ENCODE results near the gene MSH5. TPM values are rescaled to one million over a fixed set of nuclear protein-coding genes. Genes with fewer than 3 reads are reported as not detected.

Gene MSH5
- total and polyA plus RNA-seq, 9 of the 15 experiments (the other 6 are each of a cell fraction or from before 2014, with no cell fraction given): 12.5 to 104 (median 46.6) TPM

DNA sequence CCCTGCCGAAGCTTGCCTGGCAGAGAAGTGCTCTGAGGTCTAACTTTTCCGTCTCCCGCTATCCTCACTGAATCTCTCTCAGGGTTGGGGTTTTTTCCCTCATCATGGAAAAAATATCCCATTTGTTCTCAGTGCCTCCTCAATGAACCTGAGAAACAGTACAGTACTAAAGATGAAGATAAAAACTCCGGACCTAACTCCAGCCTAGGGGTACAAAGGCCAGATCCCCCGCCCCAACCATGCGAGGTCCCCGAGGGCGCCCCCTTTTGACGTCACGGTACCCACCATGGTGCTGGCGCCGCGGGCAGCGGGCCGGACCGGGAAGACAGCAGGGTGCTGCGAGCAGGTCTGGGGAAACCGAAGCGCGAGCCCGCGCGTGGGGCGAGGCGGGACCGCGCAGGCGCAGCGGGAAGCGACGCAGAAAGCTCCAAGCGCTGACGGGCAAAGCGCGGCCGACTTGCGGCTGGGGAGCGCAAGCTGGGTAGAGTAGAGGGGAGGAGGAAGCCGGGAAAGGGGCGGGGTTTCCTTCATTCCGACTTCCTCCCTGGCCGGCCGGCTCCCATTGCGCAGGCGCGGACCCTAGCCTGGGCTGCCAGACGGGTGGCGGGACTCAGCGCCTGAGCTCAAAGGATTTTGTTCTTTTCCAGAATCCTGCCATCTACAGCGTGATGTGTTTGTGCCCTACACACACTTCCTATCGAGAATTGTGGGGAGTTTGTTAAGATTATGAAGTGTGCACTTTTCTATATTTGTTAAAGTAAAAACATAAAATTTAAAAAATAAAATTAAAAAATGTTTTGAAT is 66.9 kb downstream of the MSH5 start, which contains the start of gene LSM2 (continued):
- TF ChIP-seq, protein P1, sequence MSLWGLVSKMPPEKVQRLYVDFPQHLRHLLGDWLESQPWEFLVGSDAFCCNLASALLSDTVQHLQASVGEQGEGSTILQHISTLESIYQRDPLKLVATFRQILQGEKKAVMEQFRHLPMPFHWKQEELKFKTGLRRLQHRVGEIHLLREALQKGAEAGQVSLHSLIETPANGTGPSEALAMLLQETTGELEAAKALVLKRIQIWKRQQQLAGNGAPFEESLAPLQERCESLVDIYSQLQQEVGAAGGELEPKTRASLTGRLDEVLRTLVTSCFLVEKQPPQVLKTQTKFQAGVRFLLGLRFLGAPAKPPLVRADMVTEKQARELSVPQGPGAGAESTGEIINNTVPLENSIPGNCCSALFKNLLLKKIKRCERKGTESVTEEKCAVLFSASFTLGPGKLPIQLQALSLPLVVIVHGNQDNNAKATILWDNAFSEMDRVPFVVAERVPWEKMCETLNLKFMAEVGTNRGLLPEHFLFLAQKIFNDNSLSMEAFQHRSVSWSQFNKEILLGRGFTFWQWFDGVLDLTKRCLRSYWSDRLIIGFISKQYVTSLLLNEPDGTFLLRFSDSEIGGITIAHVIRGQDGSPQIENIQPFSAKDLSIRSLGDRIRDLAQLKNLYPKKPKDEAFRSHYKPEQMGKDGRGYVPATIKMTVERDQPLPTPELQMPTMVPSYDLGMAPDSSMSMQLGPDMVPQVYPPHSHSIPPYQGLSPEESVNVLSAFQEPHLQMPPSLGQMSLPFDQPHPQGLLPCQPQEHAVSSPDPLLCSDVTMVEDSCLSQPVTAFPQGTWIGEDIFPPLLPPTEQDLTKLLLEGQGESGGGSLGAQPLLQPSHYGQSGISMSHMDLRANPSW (CRISPR knock-in tag; IDR thresholded peaks at IDR 0.05): peak; percentile 99
- TF ChIP-seq RUNX1 (IDR thresholded peaks at IDR 0.05; ENCODE audit: low read depth) (no peak), NBN (IDR thresholded peaks at IDR 0.05; ENCODE audit: low read depth) (peak; percentile 81), BHLHE40 (IDR thresholded peaks at IDR 0.05; ENCODE audit: low read length) (no peak; the same call in 1 of the 2 replicates), DPF2 (IDR thresholded peaks at IDR 0.05) (peak; percentile 45), SMAD2 (IDR thresholded peaks at IDR 0.05; ENCODE audit: low read depth, low read length) (no peak), GABPB2 (CRISPR knock-in tag; conservative IDR thresholded peaks at IDR 0.05) (peak; percentile 80; the same call in 1 of the 2 replicates), JUN (IDR thresholded peaks at IDR 0.05; ENCODE audit: borderline replicate concordance, low read depth, low read length) (peak; percentile 50; the same call in 1 of the 2 replicates), JUN (CRISPR knock-in tag; IDR thresholded peaks at IDR 0.05; ENCODE audit: borderline replicate concordance) (no peak; the same call in 1 of the 2 replicates), ZNF212 (CRISPR knock-in tag; IDR thresholded peaks at IDR 0.05) (no peak), ASH1L (IDR thresholded peaks at IDR 0.05; ENCODE audit: borderline replicate concordance, low read depth, partially characterized antibody) (no peak), ZNF175 (CRISPR knock-in tag; IDR thresholded peaks at IDR 0.05; ENCODE audit: low read depth) (peak; percentile 17; the same call in 1 of the 2 replicates), ZNF75A (CRISPR knock-in tag; IDR thresholded peaks at IDR 0.05) (0 out of 2 replicates have a peak, but pooled peaks have one; percentile 10), SP1 (CRISPR knock-in tag; IDR thresholded peaks at IDR 0.05) (peak; percentile 96), TCF7L2 (IDR thresholded peaks at IDR 0.05; ENCODE audit: low read depth, low read length) (no peak; the same call in 1 of the 2 replicates), ZNF253 (CRISPR knock-in tag; conservative IDR thresholded peaks at IDR 0.05) (no peak), CEBPB (tag; IDR thresholded peaks at IDR 0.05) (no peak), ETV5 (CRISPR knock-in tag; IDR thresholded peaks at IDR 0.05; ENCODE audit: low read depth) (peak; percentile 79)
- TF ChIP-seq, protein P2, sequence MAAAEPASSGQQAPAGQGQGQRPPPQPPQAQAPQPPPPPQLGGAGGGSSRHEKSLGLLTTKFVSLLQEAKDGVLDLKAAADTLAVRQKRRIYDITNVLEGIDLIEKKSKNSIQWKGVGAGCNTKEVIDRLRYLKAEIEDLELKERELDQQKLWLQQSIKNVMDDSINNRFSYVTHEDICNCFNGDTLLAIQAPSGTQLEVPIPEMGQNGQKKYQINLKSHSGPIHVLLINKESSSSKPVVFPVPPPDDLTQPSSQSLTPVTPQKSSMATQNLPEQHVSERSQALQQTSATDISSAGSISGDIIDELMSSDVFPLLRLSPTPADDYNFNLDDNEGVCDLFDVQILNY (CRISPR knock-in tag; IDR thresholded peaks at IDR 0.05): no peak
- TF ChIP-seq, protein P3, sequence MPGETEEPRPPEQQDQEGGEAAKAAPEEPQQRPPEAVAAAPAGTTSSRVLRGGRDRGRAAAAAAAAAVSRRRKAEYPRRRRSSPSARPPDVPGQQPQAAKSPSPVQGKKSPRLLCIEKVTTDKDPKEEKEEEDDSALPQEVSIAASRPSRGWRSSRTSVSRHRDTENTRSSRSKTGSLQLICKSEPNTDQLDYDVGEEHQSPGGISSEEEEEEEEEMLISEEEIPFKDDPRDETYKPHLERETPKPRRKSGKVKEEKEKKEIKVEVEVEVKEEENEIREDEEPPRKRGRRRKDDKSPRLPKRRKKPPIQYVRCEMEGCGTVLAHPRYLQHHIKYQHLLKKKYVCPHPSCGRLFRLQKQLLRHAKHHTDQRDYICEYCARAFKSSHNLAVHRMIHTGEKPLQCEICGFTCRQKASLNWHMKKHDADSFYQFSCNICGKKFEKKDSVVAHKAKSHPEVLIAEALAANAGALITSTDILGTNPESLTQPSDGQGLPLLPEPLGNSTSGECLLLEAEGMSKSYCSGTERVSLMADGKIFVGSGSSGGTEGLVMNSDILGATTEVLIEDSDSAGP (CRISPR knock-in tag; IDR thresholded peaks at IDR 0.05): no peak
- TF ChIP-seq, protein P4, sequence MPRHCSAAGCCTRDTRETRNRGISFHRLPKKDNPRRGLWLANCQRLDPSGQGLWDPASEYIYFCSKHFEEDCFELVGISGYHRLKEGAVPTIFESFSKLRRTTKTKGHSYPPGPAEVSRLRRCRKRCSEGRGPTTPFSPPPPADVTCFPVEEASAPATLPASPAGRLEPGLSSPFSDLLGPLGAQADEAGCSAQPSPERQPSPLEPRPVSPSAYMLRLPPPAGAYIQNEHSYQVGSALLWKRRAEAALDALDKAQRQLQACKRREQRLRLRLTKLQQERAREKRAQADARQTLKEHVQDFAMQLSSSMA (CRISPR knock-in tag; IDR thresholded peaks at IDR 0.05): 0 out of 2 replicates have a peak, but pooled peaks have one; percentile 71
- TF ChIP-seq, protein P5, sequence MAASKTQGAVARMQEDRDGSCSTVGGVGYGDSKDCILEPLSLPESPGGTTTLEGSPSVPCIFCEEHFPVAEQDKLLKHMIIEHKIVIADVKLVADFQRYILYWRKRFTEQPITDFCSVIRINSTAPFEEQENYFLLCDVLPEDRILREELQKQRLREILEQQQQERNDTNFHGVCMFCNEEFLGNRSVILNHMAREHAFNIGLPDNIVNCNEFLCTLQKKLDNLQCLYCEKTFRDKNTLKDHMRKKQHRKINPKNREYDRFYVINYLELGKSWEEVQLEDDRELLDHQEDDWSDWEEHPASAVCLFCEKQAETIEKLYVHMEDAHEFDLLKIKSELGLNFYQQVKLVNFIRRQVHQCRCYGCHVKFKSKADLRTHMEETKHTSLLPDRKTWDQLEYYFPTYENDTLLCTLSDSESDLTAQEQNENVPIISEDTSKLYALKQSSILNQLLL (CRISPR knock-in tag; IDR thresholded peaks at IDR 0.05; ENCODE audit: borderline replicate concordance): no peak
